ENCODE results near the gene ZMYM3.

The ZMYM3 gene

DNA sequence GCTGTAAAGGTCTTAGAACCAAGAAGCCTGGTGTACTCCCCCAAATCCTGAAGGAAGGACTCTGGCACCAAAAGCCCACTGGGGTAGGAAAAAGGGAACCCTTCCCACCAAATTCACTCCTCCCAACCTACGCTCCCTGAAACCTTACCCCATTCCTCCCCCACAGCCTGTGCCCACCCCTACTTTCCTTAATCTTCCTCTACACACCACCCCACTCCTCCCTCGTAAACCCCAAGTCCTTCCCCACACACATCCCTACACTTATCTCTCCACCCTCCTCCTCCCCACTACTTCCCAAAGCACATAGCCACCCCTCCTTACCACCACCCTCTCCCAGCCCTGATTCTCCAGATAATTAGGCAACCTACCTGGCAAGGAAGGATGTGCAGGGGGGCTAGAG, 1.7 kb downstream of the ZMYM3 start:
- no peak for DNase-seq

DNA sequence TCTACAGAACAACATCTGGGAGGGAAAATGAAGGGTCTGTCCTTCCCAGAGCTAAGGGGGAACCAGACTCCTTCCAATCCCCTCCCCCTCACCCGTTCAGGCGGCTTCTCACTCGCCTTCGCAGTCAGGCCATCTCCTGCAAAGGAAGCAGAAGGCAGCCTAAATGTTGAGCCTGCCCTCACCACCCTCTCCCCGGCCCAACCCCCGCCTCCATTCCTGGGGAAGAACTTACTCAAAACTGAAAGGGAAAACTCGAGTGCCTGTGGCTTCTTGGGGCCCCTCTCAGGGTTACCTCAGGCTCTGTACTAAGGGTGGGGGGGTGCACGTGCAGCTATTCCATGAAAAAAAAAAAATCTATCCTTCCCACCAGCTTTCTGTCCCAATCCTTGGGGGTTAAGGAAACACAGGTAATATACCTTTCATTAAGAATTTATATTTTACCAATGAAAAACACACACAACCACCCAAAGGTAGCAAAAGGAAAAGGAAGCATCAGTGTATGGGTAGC, 2.4 kb downstream of the ZMYM3 start:
- no peak for DNase-seq

DNA sequence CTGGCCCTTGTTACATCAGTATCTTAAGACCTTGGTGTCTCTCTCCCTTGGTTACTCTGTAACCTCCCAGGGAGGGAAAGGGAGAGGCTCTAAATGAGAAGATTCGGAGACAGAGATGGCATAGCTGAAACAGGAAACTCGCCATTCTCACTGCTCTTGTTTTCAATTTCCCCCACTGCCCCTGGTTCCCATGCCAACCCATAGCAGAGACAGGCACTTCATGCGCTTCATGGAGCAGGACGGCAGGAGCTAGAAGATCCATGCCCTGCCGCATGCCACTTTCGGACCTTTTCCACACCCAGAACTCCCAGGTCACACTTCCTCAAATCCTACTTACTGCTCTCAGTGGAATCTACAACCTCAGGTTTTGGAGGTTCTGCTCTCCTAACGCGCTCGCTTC, 3.1 kb downstream of the ZMYM3 start:
- no peak for DNase-seq

DNA sequence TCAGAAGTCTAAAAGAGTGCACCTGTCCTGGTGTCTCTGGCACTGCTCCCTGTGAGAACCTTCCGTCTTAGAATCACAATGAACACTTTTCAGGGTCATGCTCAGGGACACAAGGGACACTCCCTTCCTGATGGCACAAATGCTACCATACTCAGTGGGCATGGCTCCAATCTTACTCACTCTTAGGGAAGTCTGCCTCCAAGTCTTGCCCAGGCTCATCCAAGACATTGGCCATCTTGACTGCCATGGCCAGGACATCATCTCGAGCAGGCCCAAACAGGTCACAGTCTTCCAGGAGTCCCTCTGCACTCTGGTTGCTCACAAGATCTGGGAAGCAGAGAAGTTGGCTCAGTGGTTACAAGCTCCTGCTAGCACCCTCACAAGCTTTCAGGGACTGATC, 8.8 kb downstream of the ZMYM3 start:
- DNase-seq = no peak

DNA sequence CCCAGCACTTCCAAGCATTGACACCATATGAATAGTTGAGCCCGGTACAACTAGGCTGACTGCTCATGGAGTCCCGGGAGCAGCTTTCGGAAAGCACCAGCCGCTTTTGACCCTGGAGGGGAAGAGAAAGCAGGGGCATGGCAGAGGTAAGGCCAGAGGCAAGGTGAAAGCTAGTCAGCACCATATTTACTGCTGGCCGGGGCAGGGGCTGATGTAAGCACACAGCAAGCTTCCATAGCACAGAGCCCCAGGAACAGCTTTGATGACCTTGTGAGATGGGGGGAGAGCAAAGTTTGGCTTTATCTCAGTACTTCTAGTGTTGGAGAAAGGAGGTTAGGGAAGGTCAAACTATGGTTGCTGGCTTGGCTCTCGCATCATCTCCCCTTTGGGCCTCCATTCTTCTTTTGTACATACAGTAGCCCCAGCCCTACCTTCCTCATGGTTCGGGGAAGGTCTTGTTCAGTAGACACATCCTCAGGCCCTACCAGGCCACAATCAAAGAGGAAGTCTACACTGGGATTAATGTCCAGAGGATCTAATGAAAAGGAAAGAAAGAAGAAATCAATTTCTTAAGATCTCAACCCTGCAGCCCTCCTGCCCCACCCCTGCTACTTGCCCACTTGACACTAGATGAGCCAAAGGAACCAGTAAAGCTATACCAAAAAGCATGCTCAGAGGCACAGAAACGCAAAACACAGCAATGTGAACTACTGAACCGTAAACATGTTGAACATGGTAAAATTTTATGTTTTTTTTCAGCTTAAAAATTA, 9.4 kb downstream of the ZMYM3 start:
- no peak for DNase-seq

DNA sequence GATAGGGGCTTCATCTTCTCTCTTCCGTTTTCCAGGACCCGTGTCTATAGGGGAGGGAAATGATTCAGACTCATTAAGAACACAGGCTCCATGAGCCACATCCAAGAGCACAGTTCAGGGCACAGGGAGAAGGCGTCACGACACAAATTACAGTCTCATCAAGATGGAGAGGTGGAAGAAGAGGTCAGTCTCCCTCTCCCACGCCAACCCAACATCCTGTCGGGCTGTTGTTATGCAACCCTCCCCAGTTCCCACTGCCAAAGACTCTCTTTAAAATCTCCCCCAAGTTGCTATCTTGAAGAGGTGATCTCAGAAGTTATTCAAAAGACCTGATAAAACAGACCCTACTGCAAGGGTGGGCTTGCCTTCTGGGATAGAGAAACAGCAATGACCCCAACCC, 12.6 kb downstream of the ZMYM3 start:
- DNase-seq = no peak

DNA sequence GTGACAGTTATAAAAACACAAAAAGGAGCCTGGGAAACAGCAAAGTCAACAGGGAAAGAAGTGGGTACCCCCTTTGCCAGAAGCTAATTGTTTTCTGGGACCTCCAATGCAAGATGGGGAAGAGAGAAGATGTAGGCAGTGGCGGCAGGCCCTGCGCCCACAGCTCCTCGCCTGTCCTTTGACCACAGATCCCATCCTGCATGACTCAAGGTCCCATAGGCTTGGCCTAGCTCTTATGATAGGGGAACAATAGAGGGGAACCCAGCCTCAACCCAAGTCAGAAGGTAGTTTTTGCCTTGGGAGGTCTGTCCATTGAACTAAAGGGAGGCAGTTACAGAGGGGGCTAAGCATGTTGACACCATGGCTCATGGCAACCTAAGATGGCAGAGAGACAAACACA, 14.2 kb downstream of the ZMYM3 start:
- DNase-seq = no peak

DNA sequence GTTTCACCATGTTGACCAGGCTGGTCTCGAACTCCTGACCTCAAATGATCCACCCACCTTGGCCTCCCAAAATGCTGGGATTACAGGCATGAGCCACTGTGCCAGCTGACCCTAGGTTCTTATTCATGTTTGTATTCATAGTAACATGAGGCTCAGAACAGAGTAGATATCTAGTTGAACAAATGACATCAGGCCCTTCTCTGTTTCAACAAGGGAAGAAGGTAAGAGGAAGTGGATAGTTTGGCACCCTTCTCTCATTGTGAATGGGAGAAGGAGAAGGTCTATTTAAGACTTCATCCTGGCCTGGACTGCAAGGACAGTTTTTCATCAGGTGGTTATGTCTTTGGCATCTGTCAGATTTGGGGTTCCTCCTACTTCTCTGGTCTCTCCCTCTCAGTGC, 17.1 kb downstream of the ZMYM3 start:
- no peak for DNase-seq

DNA sequence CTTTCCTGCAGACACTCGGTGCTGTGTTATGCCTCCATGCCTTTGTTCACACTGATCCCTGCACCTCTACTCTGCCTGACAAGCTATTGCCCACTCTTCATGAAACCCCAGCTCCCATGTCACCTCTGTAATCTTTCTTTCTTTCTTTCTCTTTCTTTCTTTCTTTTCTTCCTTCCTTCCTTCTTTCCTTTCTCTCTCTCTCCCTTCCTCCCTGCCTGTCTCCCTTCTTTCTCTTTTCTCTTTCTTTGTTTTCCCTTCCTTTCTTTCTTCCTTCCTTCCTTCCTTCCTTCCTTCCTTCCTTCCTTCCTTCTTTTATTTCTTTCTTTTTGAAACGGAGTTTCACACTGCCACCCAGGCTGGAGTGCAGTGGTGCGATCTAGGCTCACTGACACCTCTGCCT, 18.5 kb downstream of the ZMYM3 start:
- no peak for DNase-seq

DNA sequence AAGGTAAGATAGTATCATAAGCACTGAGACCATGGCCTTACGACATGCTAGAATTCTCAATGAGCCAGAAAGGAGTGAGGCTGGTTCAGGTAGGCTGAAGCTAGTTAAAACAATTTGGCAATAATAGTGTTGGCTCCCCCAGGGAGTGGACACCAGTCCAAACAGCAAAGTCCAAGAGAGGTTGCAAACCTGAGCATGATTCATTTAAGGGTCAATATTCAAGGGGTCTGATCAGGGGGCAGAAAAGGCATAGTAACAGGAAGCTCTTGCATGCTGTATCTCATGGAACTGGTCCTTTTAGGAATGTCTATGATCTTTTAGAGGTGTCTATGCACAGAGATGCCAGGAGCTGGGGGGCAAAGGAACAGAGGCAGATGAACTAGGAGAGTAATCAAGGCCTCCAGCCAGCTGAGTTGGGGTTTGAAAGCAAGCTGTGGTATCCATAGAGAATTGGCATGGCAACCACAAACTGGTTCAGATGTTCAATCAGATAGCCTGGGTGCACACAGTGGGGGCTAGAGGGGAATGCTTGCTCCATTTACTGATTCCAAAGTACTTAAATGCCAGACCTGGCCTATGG, 25.8 kb downstream of the ZMYM3 start:
- DNase-seq = no peak

DNA sequence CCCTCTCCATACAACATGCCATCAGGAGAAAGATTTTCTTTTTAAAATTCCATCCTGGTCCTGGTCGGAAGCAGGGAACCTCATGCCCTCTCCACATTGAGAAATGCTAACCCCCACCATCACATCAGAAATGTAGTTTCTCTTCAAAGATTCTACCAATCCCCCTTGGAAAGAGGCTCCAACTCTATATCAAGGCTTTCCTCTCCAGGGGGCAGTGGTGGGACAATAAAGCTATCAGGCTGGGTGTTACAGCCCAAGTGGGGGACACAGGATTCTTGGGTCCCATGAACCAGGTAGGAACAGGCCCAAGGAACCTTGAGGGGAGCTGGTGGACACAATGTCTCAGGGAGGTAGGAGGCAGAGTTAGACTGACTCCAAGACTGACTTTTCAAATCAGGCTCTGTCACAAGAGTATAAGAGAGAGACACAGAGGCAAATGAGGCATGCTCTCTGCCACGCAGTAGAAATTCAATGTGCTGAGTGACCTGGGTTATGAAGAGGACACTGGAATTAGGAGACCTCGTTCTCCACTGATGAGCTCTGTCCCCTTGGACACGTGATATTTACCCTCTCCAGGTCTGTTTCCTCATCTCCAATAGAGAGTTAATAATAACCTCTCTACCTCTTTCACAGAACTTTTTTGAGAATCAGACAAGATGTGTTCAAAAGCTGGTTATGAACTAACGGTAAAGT, 26.4 kb downstream of the ZMYM3 start:
- no peak for DNase-seq

DNA sequence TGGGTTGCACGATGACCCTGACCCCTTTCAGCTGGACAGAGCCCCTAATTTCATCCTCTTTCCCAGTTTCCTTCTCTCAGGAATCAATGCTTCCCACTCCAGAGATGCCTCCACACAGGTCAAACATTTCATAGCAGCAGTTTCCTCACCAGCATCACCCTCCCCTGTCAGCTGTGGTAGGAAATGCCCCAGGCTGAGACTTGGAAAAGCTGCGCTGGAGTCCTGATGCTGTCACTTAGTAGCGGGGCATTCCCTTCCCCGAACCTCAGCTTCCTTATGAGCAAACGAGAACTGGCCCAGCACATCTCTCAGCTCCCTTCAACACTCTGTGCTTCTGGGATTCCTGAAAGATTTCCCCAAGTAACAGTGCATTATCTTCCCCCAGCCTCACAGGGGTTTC, 28.3 kb downstream of the ZMYM3 start:
- no peak for DNase-seq

DNA sequence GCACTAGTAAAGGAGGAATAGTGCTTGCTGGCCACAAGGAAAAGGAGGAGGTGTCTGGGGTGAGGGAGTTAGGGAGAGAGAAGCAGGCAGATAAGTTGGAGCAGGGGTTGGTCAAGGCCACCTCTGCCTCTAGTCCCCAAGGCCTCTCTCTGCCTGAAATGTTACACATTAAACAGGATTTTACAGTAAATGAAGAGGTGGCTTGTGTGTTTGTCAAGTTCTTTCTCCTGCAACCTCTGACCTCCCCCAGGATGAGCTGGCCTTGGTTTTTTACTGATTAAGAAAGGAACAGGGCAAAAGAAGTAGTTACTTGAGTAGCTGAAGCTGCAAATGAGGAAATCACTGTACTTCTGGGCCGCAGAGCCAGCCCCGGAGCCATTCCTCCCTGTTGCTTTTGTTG, 28.9 kb downstream of the ZMYM3 start:
- DNase-seq = no peak

DNA sequence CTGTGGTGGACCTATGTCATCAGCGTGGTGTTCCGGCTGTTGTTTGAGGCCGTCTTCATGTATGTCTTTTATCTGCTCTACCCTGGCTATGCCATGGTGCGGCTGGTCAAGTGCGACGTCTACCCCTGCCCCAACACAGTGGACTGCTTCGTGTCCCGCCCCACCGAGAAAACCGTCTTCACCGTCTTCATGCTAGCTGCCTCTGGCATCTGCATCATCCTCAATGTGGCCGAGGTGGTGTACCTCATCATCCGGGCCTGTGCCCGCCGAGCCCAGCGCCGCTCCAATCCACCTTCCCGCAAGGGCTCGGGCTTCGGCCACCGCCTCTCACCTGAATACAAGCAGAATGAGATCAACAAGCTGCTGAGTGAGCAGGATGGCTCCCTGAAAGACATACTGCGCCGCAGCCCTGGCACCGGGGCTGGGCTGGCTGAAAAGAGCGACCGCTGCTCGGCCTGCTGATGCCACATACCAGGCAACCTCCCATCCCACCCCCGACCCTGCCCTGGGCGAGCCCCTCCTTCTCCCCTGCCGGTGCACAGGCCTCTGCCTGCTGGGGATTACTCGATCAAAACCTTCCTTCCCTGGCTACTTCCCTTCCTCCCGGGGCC, 29.7 kb downstream of the ZMYM3 start:
- no peak for DNase-seq

DNA sequence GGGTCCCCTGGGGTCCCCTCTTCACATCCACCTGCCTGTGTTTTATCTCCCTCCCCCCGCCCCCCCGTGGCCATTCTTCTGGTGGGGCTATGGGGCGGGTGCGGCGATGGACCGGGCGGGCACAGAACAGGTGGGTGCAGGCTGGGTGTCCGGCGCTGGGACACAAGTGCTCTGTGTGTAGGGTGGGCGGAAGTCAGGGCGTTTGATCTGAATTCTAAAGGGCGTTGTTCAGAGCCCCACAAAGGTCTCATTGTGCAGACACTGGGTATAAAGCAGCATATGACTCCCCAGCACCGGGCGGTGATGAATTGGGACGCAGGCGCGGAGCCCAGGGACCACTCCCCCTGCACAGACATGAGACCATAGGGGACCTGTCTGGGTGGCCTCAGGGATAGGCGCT, 31.0 kb downstream of the ZMYM3 start, which contains the start of gene GJB1:
TSS of gene GJB1 (plus strand) at position 296 of the 400 bp plus-strand sequence. CDS start 484 bp downstream, outside the sequence.
- no peak for DNase-seq

DNA sequence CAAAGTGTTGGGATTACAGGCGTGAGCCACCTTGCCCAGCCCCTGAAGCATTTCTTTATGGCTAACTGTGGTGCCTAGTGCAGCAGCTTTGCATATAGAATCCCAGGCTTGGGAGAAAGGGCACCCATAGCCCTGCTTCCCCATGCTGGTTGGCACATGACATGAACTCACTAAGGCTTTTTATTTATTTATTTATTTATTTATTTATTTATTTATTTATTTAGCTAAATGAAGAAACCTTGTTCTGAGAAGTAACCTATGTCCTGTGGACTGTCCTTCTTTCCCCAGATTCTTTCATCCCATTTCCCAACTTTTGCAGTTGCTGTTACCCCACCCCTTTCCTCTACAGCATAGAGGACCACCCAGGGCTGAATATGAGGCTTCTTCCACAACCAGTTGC, 32.8 kb downstream of the ZMYM3 start:
- no peak for DNase-seq

DNA sequence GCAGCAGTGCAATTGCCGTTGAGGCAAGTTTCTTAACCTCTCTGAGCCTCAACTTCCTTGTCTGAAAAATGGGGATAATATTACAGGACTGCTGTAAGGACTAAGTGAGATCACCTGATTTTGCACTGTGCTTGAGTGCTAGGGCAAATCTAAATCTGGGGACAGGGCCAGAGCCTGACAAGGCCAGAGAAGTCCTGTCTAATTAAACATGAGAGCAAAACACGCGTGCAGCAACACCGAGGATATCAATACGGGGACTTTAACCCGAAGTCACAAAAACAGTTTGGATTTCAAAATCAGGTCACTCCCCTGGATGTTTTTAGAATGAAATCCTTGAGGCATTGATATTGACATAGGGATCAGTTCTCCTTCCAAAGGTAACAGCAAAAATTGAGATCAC, 36.6 kb downstream of the ZMYM3 start:
- no peak for DNase-seq

DNA sequence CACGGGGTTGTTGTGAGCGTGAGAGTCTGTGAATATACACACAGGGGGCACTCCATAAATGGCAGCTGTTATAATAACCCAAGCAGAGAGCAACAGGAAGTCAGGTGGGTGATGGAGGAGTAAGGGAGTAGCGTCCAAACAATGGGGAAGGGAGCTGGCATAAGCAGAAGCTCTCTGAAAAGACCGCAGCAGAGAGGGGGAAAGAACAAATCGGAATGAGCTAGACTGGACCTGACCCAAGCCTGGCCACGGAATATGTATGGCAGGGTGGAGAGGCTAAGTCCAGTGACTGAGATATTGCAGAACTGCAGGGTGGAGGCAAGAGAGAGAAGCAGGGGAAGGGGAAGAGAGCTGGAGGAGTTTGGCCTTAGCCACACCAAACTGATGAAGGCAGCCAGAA, 37.5 kb downstream of the ZMYM3 start:
- DNase-seq = peak; percentile 71

DNA sequence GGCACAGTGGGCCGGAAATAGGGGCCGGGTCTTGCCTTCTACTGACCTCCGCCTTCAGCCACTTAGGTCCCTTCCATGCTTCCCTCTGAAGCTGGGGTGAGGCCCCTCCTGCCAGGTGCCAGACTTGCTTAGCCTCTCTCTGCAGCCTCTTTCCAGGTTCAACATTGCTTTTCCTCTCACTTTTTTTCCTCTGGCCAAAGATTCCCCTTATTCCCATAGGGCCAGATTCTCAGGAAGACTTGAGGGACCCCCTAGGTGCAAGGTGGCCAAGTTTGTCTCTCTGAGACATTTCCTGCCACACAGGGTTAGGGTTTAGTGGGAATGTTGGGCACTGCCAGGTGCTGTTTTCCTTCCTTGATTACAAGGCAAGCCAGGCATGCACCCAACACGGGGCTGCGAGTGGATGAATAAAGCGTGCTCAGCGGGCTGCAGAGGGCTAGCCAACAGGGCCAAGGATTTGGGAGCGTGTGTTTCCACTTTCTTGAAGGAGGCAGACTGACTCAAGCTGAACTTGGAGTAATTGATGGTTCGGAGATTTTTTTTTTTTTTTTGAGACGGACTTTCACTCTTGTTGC, 38.5 kb downstream of the ZMYM3 start:
- no peak for DNase-seq

DNA sequence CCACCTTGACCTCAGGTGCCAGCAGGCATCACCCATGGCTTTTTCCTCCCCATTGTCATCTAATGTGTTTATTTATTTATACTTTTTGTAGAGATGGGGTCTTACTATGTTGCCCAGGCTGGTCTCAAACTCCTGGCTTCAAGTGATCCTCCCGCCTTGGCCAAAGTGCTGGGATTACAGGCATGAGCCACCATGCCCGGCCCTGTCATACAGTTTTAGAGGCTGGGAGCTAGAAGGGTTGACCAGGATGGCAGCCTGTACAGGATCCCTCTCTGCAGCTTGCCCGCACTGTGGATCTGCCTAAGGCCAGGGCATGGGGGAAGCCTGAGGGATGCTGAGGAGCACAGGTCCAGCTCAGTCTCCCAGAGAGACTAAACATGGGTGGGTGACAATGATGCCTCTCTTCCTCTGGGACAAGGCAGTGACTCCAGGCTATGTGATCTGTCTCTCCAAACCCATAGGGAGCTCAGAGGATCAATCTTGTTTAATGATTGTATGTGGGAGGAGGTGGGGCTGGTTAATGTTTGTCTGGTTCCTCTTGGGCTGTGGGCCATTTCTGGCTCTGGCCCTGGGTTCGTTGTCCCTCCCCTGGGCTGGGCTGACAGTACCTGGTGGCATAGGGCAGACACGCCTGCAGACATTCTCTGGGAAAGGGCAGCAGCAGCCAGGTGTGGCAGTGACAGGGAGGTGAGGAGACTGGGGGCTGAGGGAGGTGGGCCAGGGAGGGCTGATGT, 39.2 kb downstream of the ZMYM3 start:
- no peak for DNase-seq

DNA sequence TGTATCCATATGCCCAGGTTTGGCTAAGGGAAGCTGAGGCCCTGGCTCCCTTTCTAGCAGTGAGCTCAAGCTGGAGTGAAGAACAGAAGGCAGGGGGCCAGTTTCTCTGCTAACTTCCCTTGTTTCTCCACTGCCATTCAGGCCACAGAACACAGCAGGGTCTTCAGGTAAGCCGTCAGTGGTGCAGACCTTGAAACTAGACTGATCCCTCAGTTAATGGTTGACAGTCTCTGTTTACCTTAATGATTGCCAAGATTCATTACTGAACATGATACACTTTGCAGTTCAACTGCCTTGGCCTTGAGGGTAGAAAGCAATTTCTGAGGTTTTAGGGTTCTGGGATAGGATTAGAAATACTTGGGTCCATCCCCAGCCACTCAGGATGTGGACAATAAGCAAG, 39.8 kb downstream of the ZMYM3 start:
- DNase-seq = no peak

DNA sequence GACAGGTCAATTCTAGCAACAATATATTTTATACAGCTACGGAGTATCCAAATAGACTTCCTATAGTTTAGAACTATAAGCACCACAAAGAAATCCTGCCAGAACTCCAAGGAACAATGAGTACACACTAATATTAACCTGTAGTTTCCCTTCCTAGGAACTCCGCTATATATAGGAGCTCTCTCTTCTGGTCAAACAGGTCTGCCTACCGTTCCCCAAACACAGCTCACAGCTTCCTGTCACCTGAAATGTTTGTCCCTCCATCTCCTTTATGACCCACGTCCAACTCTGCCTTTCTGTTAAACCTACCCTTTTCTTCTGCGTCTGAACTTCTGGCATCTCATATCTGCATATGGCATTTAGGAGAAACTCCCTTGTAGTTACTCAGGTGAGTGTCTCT, 41.4 kb downstream of the ZMYM3 start:
- no peak for DNase-seq

DNA sequence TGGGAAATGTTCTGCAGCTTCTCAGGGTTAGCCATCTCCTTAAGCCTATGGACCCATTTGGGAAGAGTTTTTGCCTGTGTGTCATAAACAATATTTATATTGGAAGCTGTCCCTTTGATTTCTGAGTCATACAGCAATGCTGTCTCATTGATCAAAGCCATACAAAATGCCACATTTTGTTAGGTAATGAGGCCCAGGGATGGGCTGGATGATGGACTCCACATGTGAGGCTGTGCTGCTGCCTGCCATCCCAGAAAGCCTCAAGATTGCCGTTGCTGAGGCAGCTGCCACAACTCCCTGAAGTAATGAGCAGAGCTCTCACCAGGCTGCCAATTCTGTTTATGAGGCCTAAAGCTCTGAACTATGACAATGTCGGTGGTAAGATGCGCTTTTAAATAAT, 43.1 kb downstream of the ZMYM3 start:
- DNase-seq = no peak

All from COR-L47 (cell line).